HL-60/S4 (cell line): ENCODE measurements around the gene ORAI3.

Experiments used
- in situ Hi-C: fragments of 300-500 bp; cut with MboI; formaldehyde crosslinking; loops from 2 replicates; pipeline ENCODE4 v1.14.3; 2022; ENCODE audit warnings: low sequenced_read_pairs

The ORAI3 gene

GRCh38 chr16:30985401-30986128 lies 36.7 kb downstream of the ORAI3 start:
- in situ Hi-C loops: no loop called here

GRCh38 chr16:30986129-30986991 lies 37.5 kb downstream of the ORAI3 start:
- in situ Hi-C loops: no loop called here

- in situ Hi-C loops: no loop called here
Measured at GRCh38 chr16:30987581-30988190, 38.8 kb downstream of the ORAI3 start.

- in situ Hi-C loops: no loop called here
Measured at GRCh38 chr16:30989469-30990047, 40.7 kb downstream of the ORAI3 start.

GRCh38 chr16:30990105-30990504 lies 41.2 kb downstream of the ORAI3 start:
- in situ Hi-C loops: no loop called here

DNA sequence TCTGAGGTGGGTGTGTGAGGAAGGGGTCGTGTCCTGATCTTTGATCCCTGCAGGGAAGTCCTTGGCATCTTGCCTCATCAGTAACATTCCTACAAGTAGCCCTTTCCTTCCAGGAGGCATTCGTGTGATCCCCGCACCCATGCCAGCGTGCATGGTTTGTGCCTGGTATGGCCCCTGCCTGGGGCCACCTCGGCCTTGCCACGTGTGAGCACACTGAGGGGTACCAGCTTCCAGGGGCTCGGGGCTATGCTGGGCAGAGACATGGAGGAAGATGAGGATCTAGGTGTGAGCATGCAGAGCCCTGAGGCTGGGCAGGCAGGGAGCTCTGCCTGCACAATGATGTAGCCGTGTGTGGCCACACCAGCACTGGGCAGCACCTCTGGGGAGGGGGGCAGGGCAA lies 42.2 kb downstream of the ORAI3 start:
- in situ Hi-C loops: no loop called here

DNA sequence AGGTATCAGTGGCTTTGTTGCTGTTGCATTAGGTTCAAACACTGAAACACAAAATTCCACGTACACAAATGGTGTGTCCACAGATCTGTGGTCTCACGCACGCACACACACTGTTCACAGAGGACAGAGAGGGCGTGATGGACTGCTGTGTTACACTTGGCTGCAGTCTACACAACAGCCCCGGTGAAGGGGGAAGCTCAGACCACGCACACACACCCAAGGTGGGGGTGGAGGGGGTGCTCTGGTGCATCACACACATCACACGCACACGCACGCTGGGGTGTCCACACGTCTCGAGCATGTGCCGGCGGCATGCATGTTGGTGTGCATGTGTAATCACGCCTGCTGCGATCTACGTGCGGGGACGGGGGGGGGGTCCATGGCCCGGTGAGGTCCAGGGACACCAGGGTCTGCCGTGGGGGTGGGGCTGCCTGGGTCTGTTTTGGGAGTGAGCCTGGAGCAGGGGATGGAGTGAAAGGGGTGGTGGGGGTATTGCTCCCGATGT lies 43.5 kb downstream of the ORAI3 start:
- in situ Hi-C loops: no loop called here

DNA sequence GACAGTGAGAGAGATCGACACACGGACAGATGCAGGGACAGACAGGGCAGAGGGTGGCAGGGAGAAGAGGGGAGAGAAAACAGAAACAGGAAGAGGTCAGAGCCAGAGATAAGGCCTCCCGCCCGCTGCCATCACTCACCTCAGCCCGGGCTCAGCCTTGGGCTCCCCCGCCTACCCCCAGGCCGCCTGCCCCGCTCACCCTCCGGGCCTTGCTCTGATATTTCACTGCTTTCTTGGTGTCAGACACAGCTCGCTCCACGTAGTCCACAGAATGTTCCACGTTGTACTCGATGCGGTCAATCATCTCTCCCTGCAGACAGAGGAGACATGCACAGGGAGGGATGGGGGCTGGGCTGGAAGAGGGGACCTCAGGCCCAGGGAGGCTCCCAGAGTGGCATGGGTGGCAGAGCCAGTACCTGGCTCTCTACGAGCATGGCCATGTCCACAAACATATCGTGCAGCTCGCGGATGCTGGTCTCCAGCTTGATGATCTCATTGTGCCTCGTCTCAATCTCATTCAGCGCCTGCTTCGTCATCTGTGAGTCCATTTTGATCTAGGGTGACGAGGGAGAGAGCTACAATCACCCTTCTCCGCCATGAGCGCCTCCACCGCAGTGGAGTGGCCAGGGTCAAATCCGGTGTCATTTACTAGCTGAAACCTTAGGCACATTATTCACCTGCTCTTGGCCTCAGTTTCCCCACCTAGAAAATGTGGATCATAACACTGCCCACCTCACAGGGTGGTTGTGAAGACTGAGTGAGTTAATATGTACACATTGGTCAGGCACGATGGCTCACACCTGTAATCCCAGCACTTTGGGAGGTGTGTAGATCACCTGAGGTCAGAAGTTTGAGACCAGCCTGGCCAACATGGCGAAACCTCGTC lies 44.3 kb downstream of the ORAI3 start:
- in situ Hi-C loops: no loop called here

DNA sequence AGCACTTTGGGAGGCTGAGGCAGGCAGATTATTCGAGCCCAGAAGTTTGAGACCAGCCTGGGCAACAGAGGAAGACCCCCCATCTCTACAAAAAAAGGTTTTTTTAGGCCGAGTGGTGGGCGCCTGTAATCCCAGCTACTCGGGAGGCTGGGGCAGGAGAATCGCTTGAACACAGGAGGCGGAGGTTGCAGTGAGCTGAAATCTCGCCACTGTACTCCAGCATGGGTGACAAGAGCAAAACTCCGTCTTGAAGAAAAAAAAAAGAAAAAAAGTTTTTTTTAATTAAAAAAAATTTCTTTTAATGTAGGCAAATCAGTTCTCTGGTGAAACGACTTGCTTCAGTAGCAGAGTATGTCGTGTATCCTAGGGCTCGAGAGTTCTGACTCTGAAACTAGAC lies 47.1 kb downstream of the ORAI3 start:
- in situ Hi-C loops: no loop called here

DNA sequence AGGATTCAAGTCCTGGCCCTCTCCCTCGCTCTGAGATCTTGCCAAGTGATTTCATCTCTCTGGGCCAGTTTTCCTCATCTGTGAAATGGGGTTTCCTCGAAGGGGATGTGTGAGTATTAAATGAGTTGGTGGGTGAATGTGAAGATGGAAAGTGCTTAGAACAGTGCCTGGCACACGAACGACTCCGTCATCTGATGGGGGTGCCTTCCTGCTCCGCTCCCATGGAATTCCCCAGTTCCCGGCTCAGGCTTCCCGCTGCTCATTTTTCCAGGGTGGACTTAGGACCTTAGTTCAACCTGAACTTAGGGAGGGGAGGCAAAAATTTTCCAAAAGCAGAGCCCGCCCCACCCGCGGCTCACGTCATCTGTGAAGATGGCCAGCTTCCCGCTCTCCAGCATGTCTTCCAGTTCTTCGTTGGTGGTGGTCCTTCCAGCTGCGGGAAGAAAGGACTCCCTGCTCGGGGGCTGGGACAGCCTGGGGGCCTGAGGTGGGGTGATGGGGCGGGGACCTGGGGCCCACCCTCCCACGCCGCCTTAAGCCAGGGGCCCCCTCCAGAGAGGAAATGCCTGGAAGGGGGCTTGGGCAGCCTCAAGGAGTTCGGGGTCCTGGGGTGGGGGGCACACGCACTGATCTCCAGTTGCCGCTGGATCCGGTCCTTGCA lies 47.6 kb downstream of the ORAI3 start:
- in situ Hi-C loops: no loop called here

DNA sequence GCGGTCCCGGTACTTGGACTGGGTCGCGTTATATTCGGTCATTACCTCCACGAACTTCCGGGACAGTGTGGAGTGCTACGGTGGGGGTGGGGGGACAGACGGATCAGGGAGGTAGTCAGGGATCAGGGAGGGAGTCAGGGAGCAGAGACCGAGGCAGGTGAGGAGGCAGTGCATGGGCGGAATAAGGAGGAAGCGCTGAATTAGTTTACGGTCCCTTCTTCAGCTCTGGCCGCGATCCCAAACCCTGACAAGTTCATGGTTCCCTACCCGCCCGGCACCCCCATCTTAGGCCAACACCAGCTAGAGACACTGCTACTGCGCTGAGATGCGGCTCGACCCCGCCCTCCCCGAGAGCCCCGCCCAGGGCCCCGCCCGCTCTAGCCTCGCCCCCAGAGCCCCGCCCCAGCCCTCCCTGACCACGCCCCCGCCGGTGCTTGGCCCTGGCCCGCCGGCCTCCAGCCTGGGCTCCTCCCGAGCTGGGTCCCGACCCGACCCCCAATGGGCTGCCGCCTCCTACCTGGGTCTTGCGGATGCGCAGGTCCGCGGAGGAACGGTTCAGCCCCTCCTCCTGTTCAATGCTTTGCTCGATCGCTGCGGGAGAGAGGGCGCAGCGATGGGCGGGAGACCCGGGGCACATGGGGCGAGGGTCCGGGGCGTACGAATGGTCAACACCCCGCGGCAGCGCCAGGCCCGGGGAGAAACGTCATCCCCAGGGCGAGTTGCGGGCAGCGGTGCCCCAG lies 48.3 kb downstream of the ORAI3 start:
- in situ Hi-C loops: no loop called here

- in situ Hi-C loops: no loop called here
Measured at GRCh38 chr16:30997725-30998711, 49.1 kb downstream of the ORAI3 start.

- in situ Hi-C loops: no loop called here
Measured at GRCh38 chr16:30998852-30999761, 50.2 kb downstream of the ORAI3 start.

- in situ Hi-C loops: no loop called here
Measured at GRCh38 chr16:31000671-31001382, 52.0 kb downstream of the ORAI3 start.

DNA sequence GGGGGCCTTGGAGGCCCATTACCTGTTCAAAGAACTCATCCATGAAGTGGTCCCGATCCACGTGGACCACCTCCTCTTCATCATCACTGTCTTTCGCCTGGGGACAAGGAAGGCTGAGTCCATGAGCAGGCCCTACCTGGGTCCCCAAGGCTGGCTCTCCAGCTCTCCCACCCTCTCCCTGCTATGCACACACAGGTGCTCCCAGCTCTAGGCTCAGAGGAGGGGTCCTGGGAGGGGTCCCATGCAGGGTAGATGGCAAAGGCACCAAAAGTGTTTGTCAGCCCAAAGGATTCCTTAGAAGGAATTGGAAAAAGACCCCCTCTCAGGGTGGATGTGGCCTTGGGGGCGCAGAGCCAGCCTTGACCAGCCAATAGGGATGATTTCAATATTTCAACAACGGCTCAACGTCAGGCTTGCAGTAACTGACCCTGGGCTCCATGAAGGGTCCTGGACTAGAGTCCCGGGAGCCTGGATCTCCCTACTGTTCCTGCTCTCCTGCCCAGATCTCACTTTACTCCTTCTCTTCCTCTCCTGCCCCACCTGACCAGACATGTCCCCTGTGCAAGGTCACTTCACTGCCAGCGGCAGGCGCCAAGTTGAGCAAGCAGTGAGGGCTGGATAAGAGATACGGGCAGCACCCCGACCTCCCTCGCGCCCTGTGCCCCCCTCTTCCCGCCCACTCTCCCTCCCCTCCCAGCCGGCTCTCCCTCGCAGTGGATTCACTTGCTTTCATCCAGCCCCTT lies 52.8 kb downstream of the ORAI3 start:
- in situ Hi-C loops: no loop called here
